ENCODE results near the gene CYP8B1.

CYP8B1 gene

DNA sequence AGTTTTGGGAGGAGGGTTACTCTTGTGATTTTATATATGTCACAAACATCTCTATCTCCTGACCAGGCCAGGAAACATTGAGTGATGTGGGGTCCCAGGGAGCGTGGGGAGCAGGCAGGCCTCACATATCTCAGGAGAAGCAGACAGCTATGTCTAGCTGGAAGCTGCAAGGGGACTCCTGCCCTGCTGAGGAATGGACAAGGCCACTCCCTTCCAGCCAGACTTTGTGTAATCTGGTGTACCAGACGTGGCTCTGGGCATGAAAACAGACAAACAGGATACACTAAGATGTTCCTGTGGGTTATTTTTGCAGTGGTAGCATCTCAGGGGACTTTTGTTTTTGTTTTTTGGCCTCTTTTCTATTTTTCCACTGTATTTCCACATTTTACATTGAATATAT, 23.2 kb downstream of the CYP8B1 start:
- no peak for DNase-seq (ENCODE audit: low read depth in 2 of 2)

- no peak for DNase-seq (ENCODE audit: low read depth in 2 of 2)
Observed at GRCh38 chr3:42851228-42851834, 24.3 kb downstream of the CYP8B1 start.

- DNase-seq (ENCODE audit: low read depth in 2 of 2) = no peak
Observed at GRCh38 chr3:42850263-42850662, 25.4 kb downstream of the CYP8B1 start.

GRCh38 chr3:42849017-42849416, 26.7 kb downstream of the CYP8B1 start:
- no peak for DNase-seq (ENCODE audit: low read depth in 2 of 2)

- DNase-seq (ENCODE audit: low read depth in 2 of 2) = no peak
Observed at GRCh38 chr3:42847731-42848130, 27.9 kb downstream of the CYP8B1 start.

- DNase-seq (ENCODE audit: low read depth in 2 of 2) = no peak
Observed at GRCh38 chr3:42846685-42847522, 28.8 kb downstream of the CYP8B1 start.

GRCh38 chr3:42844815-42845214, 30.9 kb downstream of the CYP8B1 start:
- no peak for DNase-seq (ENCODE audit: low read depth in 2 of 2)

GRCh38 chr3:42844412-42844713, 31.3 kb downstream of the CYP8B1 start:
- no peak for DNase-seq (ENCODE audit: low read depth in 2 of 2)

GRCh38 chr3:42843713-42844411, 31.8 kb downstream of the CYP8B1 start:
- DNase-seq (ENCODE audit: low read depth in 2 of 2) = no peak

- no peak for DNase-seq (ENCODE audit: low read depth in 2 of 2)
Observed at GRCh38 chr3:42841332-42841731, 34.3 kb downstream of the CYP8B1 start.

- no peak for DNase-seq (ENCODE audit: low read depth in 2 of 2)
Observed at GRCh38 chr3:42839616-42840015, 36.1 kb downstream of the CYP8B1 start.

- no peak for DNase-seq (ENCODE audit: low read depth in 2 of 2)
Observed at GRCh38 chr3:42838571-42838970, 37.1 kb downstream of the CYP8B1 start.

DNA sequence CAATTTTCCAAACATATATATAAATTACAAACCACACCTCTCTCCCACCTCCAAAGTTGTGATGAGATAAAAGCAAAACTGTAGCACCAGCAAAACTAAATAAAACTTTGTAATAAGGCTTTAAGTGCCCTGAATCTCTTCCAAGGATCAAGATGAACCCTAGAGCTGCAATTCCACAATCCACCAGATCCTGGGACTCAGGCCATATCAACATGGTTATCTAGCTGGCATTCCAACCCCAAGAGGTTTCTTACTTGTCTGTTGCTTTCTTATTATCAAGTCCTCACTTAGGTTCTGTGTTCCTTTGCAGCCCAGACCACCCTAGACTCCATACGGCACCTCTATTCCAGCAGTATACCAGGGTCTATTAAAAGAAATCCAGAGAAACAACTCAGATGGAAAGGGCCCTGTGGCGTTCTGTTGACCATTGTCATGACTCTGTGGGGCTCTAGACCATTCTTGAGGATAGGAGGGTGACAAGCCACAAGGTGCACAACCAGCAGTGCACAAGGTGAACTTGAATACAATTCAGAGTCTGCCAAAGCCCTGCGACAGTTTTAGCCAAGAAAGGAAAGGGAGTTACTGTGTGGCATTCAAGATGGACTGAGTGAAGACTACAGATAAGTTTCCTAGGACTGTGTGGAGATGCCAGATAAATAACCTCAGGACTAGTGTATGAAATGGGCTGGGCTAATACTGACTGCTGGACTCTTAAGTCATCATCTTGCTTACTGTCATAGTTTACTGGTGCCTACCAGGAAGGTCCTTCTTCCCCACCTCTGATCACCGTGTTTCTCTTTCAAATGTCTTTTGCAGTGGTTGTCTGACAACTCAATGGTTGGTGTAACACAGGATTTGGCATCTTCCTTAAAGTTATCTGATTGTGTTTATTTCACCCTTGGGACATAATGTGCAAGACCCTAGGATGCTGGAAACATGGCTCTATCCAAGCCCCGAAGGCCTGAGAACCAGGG, 39.2 kb downstream of the CYP8B1 start:
- DNase-seq (ENCODE audit: low read depth in 2 of 2) = no peak

- DNase-seq (ENCODE audit: low read depth in 2 of 2) = peak; percentile 20 to 31
Observed at GRCh38 chr3:42831321-42831713, 44.4 kb downstream of the CYP8B1 start.

GRCh38 chr3:42830437-42831320, 45.0 kb downstream of the CYP8B1 start:
- DNase-seq (ENCODE audit: low read depth in 2 of 2) = no peak

GRCh38 chr3:42829628-42830436, 45.8 kb downstream of the CYP8B1 start:
- no peak for DNase-seq (ENCODE audit: low read depth in 2 of 2)

DNA sequence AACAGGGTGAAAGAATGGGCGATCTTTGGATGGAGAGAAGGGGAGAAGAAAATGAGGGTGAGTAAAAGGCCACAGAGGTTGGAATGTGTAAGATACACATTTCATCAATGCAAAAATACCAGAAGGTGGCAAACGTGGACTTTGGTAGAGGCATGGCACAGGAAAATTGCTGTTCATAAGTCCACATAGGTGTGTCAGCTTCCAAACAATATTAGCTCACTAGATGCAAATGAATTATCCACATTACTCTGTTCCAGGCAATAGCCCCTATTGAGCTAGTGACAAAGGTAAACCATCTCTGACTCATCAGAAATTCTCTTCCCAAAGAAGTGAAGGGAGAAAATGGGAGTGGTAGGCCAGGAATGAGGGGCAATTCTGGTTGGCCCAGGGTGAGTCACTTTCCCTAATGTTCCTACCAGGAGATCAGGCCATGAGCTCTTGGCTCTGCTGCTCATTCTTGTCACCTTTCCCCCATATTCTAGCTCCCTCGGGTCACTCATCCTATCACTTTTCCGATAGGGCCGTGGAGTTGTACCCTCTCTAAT, 46.5 kb downstream of the CYP8B1 start:
- no peak for DNase-seq (ENCODE audit: low read depth in 2 of 2)

DNA sequence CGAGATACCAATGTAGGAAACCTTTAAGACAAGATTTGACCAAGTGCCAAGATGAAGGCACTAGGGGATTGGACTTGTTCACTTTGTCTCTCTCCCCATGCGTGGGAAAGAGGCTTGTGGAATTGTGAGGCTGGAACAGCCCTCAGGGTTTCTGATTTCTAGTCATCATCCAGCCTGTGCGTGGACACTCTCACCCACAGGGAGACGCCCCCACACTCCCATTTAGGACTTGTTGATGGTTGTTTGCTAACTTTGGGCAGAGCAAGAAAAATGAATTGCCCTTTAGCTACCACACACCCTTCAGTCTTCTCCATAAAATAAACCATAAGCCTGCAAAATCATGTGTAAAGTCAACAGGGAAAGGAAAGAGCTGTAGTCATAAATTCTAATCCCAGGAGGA, 48.0 kb downstream of the CYP8B1 start:
- DNase-seq (ENCODE audit: low read depth in 2 of 2) = no peak

GRCh38 chr3:42827023-42827422, 48.7 kb downstream of the CYP8B1 start:
- no peak for DNase-seq (ENCODE audit: low read depth in 2 of 2)

- no peak for DNase-seq (ENCODE audit: low read depth in 2 of 2)
Observed at GRCh38 chr3:42826141-42826540, 49.5 kb downstream of the CYP8B1 start.

All from stimulated activated CD8-positive, alpha-beta memory T cell treated with anti-CD3 and anti-CD28 coated beads, Interleukin-15, amount 100 ng/mL, for 4 hours (primary cell).